ENCODE data around the gene ZNF90. TPM values are rescaled to one million over a fixed set of nuclear protein-coding genes. Genes with fewer than 3 reads are reported as not detected.
"Not testable (repeated sequence)": the region's sequence is repeated elsewhere in the genome, so short reads cannot be mapped to it uniquely, and the experiment has no call there.

The ZNF90 gene
- polyA plus RNA-seq, 3 donors = 10.0 to 12.6 (median 12.3) TPM

- DNase-seq (ENCODE audit: low read depth in 3 of 3, low spot score in 2 of 3) = no peak
Observed at GRCh38 chr19:20102097-20102496, 24.3 kb downstream of the ZNF90 start.

GRCh38 chr19:20103091-20103740 lies 25.4 kb downstream of the ZNF90 start:
- DNase-seq (ENCODE audit: low read depth in 3 of 3, low spot score in 2 of 3) = no peak

GRCh38 chr19:20107301-20107700 lies 29.5 kb downstream of the ZNF90 start:
- DNase-seq (ENCODE audit: low read depth in 3 of 3, low spot score in 2 of 3) = no peak

GRCh38 chr19:20118064-20118839 lies 40.5 kb downstream of the ZNF90 start:
- DNase-seq (ENCODE audit: low read depth in 3 of 3, low spot score in 2 of 3) = not testable (repeated sequence)

GRCh38 chr19:20124879-20125278 lies 47.1 kb downstream of the ZNF90 start:
- no peak for DNase-seq (ENCODE audit: low read depth in 3 of 3, low spot score in 2 of 3)

- DNase-seq (ENCODE audit: low read depth in 3 of 3, low spot score in 2 of 3) = not testable (repeated sequence)
Observed at GRCh38 chr19:20132933-20133332, 55.1 kb downstream of the ZNF90 start.

- not testable (repeated sequence) for DNase-seq (ENCODE audit: low read depth in 3 of 3, low spot score in 2 of 3)
Observed at GRCh38 chr19:20137714-20138113, 59.9 kb downstream of the ZNF90 start.

GRCh38 chr19:20151617-20152145 lies 73.9 kb downstream of the ZNF90 start:
- DNase-seq (ENCODE audit: low read depth in 3 of 3, low spot score in 2 of 3) = no peak

GRCh38 chr19:20152506-20152905 lies 74.7 kb downstream of the ZNF90 start:
- DNase-seq (ENCODE audit: low read depth in 3 of 3, low spot score in 2 of 3) = not testable (repeated sequence)

GRCh38 chr19:20153281-20153680 lies 75.5 kb downstream of the ZNF90 start:
- no peak for DNase-seq (ENCODE audit: low read depth in 3 of 3, low spot score in 2 of 3)

- DNase-seq (ENCODE audit: low read depth in 3 of 3, low spot score in 2 of 3) = no peak
Observed at GRCh38 chr19:20154636-20155035, 76.8 kb downstream of the ZNF90 start.

GRCh38 chr19:20162821-20163220 lies 85.0 kb downstream of the ZNF90 start:
- no peak for DNase-seq (ENCODE audit: low read depth in 3 of 3, low spot score in 2 of 3)

- no peak for DNase-seq (ENCODE audit: low read depth in 3 of 3, low spot score in 2 of 3)
Observed at GRCh38 chr19:20164456-20164855, 86.7 kb downstream of the ZNF90 start.

- no peak for DNase-seq (ENCODE audit: low read depth in 3 of 3, low spot score in 2 of 3)
Observed at GRCh38 chr19:20165971-20166592, 88.3 kb downstream of the ZNF90 start.

GRCh38 chr19:20167020-20167644 lies 89.3 kb downstream of the ZNF90 start, which contains the start of gene ZNF486:
ZNF486 (plus strand) TSS chr19:20167214; CDS start chr19:20167331, 117 bp downstream.
- DNase-seq (ENCODE audit: low read depth in 3 of 3, low spot score in 2 of 3) = peak; percentile 89 to 94 (median 91)

- peak in 1 of 3 donors; percentile 36 for DNase-seq (ENCODE audit: low read depth in 3 of 3, low spot score in 2 of 3)
Observed at GRCh38 chr19:20167651-20168122, 89.9 kb downstream of the ZNF90 start.

Other genes starting within 250 kb of the ZNF90 start
- gene ZNF253, start 212.1 kb upstream of the ZNF90 start, polyA plus RNA-seq (ENCODE audit: insufficient read length in 3 of 3) = 10 to 100 TPM; 35.5 to 37.8 (median 36.6) TPM
- gene ZNF93, start 177.1 kb upstream of the ZNF90 start, polyA plus RNA-seq (ENCODE audit: insufficient read length in 3 of 3) = 10 to 100 TPM; 19.0 to 21.2 (median 19.5) TPM
- 10 to 100 TPM; 14.7 to 16.2 (median 15.6) TPM for gene ZNF682, start 38.5 kb upstream of the ZNF90 start, polyA plus RNA-seq (ENCODE audit: insufficient read length in 3 of 3)
- gene ZNF486, start 89.2 kb downstream of the ZNF90 start, polyA plus RNA-seq (ENCODE audit: insufficient read length in 3 of 3) = 10 to 100 TPM; 19.4 to 23.3 (median 22.0) TPM